ENCODE measurements around the gene PLRG1.

The PLRG1 gene

GRCh38 chr4:154564311-154564710 lies 14.1 kb upstream of the PLRG1 start:
- ChIA-PET POLR2A (no interaction called here), CTCF (interaction anchor here (0.7 kb wide), 1 partner anchor 45 kb away, joined by 4 read pairs; no protein-coding TSS in a partner anchor)
- no peaks in the 10 kb centered on the region for H3K9me3 ChIP-seq (ENCODE audit: control insufficient read depth, insufficient read depth, low read depth, low read length)
- H3K36me3 ChIP-seq (ENCODE audit: control insufficient read depth in 2 of 2, insufficient read depth in 1 of 2, low read length in 2 of 2): no peaks in the 10 kb centered on the region
- TF ChIP-seq ZNF580 (tag by site-specific recombination; IDR thresholded peaks at IDR 0.05) (no peak), ZNF776 (tag by site-specific recombination; IDR thresholded peaks at IDR 0.05; ENCODE audit: borderline replicate concordance) (no peak), PRDM6 (tag by site-specific recombination; IDR thresholded peaks at IDR 0.05) (no peak)
- no peak overlapping the region for H3K4me3 ChIP-seq (ENCODE audit: low read depth, low read length)
- H3K27ac ChIP-seq (ENCODE audit: extremely low read depth, low read depth, low read length): no peak overlapping the region
- H3K4me1 ChIP-seq (ENCODE audit: control insufficient read depth, insufficient read depth, low read length): no peaks in the 10 kb centered on the region

GRCh38 chr4:154562697-154563254 lies 12.6 kb upstream of the PLRG1 start, which contains the start of gene FGB:
Gene FGB (plus strand): TSS chr4:154563011. CDS start chr4:154563019, 8 bp downstream.
- no peaks in the 10 kb centered on the region for H3K4me1 ChIP-seq (ENCODE audit: control insufficient read depth, insufficient read depth, low read length)
- no peak within 1 kb of the TSS for H3K27ac ChIP-seq (ENCODE audit: extremely low read depth, low read depth, low read length)
- POLR2A ChIA-PET: no interaction called here
- CTCF ChIA-PET: interaction anchor here (1.6 to 15.4 kb wide), 4 partner anchors 10 to 75 kb away, joined by 3 to 429 read pairs (median 4); partner anchors contain the start of genes FGG and PLRG1
- H3K4me3 ChIP-seq (ENCODE audit: low read depth, low read length): no peak within 1 kb of the TSS
- TF ChIP-seq ZNF140 (tag by site-specific recombination; IDR thresholded peaks at IDR 0.05): no peak
- no peak for TF ChIP-seq FEZF1 (tag by site-specific recombination; IDR thresholded peaks at IDR 0.05)
- TF ChIP-seq ZNF324 (tag by site-specific recombination; IDR thresholded peaks at IDR 0.05): no peak
- no peak for TF ChIP-seq ZSCAN23 (tag by site-specific recombination; IDR thresholded peaks at IDR 0.05)
- no peak for TF ChIP-seq ZNF174 (tag by site-specific recombination; IDR thresholded peaks at IDR 0.05)
- no peak for TF ChIP-seq OVOL3 (tag by site-specific recombination; IDR thresholded peaks at IDR 0.05)
- TF ChIP-seq SCRT2 (tag by site-specific recombination; IDR thresholded peaks at IDR 0.05): no peak
- TF ChIP-seq ZNF48 (tag by site-specific recombination; IDR thresholded peaks at IDR 0.05): no peak
- TF ChIP-seq TRIM28 (IDR thresholded peaks at IDR 0.05; ENCODE audit: borderline replicate concordance, low read length): no peak
- TF ChIP-seq ZNF311 (tag by site-specific recombination; IDR thresholded peaks at IDR 0.05; ENCODE audit: borderline replicate concordance): no peak
- no peak for TF ChIP-seq ZNF488 (tag by site-specific recombination; IDR thresholded peaks at IDR 0.05)
- no peak for TF ChIP-seq KLF1 (tag by site-specific recombination; IDR thresholded peaks at IDR 0.05)
- no peak for TF ChIP-seq ZNF704 (tag by site-specific recombination; IDR thresholded peaks at IDR 0.05)
- no peak for TF ChIP-seq ZNF335 (tag by site-specific recombination; conservative IDR thresholded peaks at IDR 0.05)
- no peaks in the 10 kb centered on the region for H3K9me3 ChIP-seq (ENCODE audit: control insufficient read depth, insufficient read depth, low read depth, low read length)
- H3K36me3 ChIP-seq (ENCODE audit: control insufficient read depth in 2 of 2, insufficient read depth in 1 of 2, low read length in 2 of 2): no peaks in the 10 kb centered on the region

- Histone ChIP-seq H3K4me3 (ENCODE audit: low read depth, low read length) (no peak overlapping the region), H3K9me3 (ENCODE audit: control insufficient read depth, insufficient read depth, low read depth, low read length) (no peaks in the 10 kb centered on the region), H3K4me1 (ENCODE audit: control insufficient read depth, insufficient read depth, low read length) (no peaks in the 10 kb centered on the region), H3K36me3 (ENCODE audit: control insufficient read depth in 2 of 2, insufficient read depth in 1 of 2, low read length in 2 of 2) (no peaks in the 10 kb centered on the region), H3K27ac (ENCODE audit: extremely low read depth, low read depth, low read length) (no peak overlapping the region)
- ChIA-PET CTCF (interaction anchor here (15.4 kb wide), 1 partner anchor 56 kb away, joined by 429 read pairs; the partner anchor contains the start of gene FGG), POLR2A (no interaction called here)
- no peak for TF ChIP-seq ZNF23 (tag by site-specific recombination; IDR thresholded peaks at IDR 0.05; ENCODE audit: borderline replicate concordance)
- TF ChIP-seq MEIS1 (CRISPR knock-in tag; IDR thresholded peaks at IDR 0.05; ENCODE audit: borderline replicate concordance): no peak
- TF ChIP-seq TCF7L2 (IDR thresholded peaks at IDR 0.05; ENCODE audit: borderline replicate concordance, low read depth, low read length): no peak
- TF ChIP-seq TSHZ1 (tag by site-specific recombination; IDR thresholded peaks at IDR 0.05; ENCODE audit: borderline replicate concordance): no peak
- no peak for TF ChIP-seq ZNF747 (tag by site-specific recombination; IDR thresholded peaks at IDR 0.05)
- no peak for TF ChIP-seq ZNF248 (tag by site-specific recombination; IDR thresholded peaks at IDR 0.05)
- no peak for TF ChIP-seq ZBTB20 (tag by site-specific recombination; IDR thresholded peaks at IDR 0.05)
- TF ChIP-seq ZNF311 (tag by site-specific recombination; IDR thresholded peaks at IDR 0.05; ENCODE audit: borderline replicate concordance): no peak
- no peak for TF ChIP-seq ZNF580 (tag by site-specific recombination; IDR thresholded peaks at IDR 0.05)
- no peak for TF ChIP-seq WT1 (tag by site-specific recombination; IDR thresholded peaks at IDR 0.05)
Measured at GRCh38 chr4:154560824-154561231, 10.6 kb upstream of the PLRG1 start.
